HG03066 (cell line): Measurements from ENCODE around the gene MRPL10.

Experiments used
- ATAC-seq: cut with Tn5 transposase; IDR thresholded peaks from one replicate; pipeline ENCODE4 v1.9.1; 2021; ENCODE audit warnings: low read depth; ENCODE audit not compliant: unreplicated experiment

The MRPL10 gene

GRCh38 chr17:47816947-47817346 lies 14.4 kb downstream of the MRPL10 start:
- ATAC-seq, result no peak

GRCh38 chr17:47816111-47816735 lies 15.1 kb downstream of the MRPL10 start:
- no peak for ATAC-seq

- ATAC-seq, result no peak
These were observed 16.0 kb downstream of the MRPL10 start for GRCh38 chr17:47815106-47815918.

- no peak for ATAC-seq
These were observed 17.8 kb downstream of the MRPL10 start for GRCh38 chr17:47813512-47814031.

- ATAC-seq, result no peak
These were observed 18.3 kb downstream of the MRPL10 start for GRCh38 chr17:47813077-47813476.

- ATAC-seq, result no peak
These were observed 19.0 kb downstream of the MRPL10 start for GRCh38 chr17:47812146-47812920.

GRCh38 chr17:47811709-47812108 lies 19.6 kb downstream of the MRPL10 start:
- no peak for ATAC-seq

- no peak for ATAC-seq
These were observed 20.3 kb downstream of the MRPL10 start for GRCh38 chr17:47810901-47811635.

- ATAC-seq, result no peak
These were observed 21.0 kb downstream of the MRPL10 start for GRCh38 chr17:47810200-47810821.

GRCh38 chr17:47808830-47809480 lies 22.4 kb downstream of the MRPL10 start:
- no peak for ATAC-seq

GRCh38 chr17:47808036-47808829 lies 23.1 kb downstream of the MRPL10 start:
- no peak for ATAC-seq

GRCh38 chr17:47807421-47807820 lies 23.9 kb downstream of the MRPL10 start:
- no peak for ATAC-seq

- no peak for ATAC-seq
These were observed 24.5 kb downstream of the MRPL10 start for GRCh38 chr17:47806913-47807255.

- ATAC-seq, result no peak
These were observed 25.1 kb downstream of the MRPL10 start for GRCh38 chr17:47806026-47806912.

GRCh38 chr17:47804461-47804860 lies 26.9 kb downstream of the MRPL10 start:
- ATAC-seq, result no peak

GRCh38 chr17:47803751-47804150 lies 27.6 kb downstream of the MRPL10 start:
- ATAC-seq, result no peak

- ATAC-seq, result no peak
These were observed 28.1 kb downstream of the MRPL10 start for GRCh38 chr17:47803201-47803600.
